Transverse colon (tissue), 4 donors: ENCODE measurements around the gene LAPTM5.

Experiments used
- EP300 ChIP-seq: sonication (generic); formaldehyde crosslinking; IDR thresholded peaks from one replicate; pipeline ENCODE4 v1.6.1; 2017; ENCODE audit warnings: antibody characterized with exemption, low read depth
- POLR2A ChIP-seq: fragments of 450-650 bp; IDR thresholded peaks from one replicate; pipeline ENCODE4 v1.6.1; 2016; ENCODE audit warnings: antibody characterized with exemption, mild to moderate bottlenecking, moderate library complexity
- POLR2AphosphoS5 ChIP-seq, 3 donors: sonication (generic); formaldehyde crosslinking; IDR thresholded peaks; one replicate each; pipeline ENCODE4 v1.6.1; 2016; ENCODE audit warnings: antibody characterized with exemption in 3 of 3
- TF ChIP-seq, protein P1 (sequence below), 5 experiments: fragments of 200-600 bp in 3 of 5; fragments of 450-650 bp in 2 of 5; sonication (generic) in 3 of 5; IDR thresholded peaks; 1 replicate in 2 of 5; 2 replicates in 3 of 5; pipeline ENCODE4 v1.5.1; 2016 to 2017; ENCODE audit warnings: antibody characterized with exemption in 5 of 5, inconsistent platforms in 3 of 5, mild to moderate bottlenecking in 2 of 5, moderate library complexity in 1 of 5

DNA sequence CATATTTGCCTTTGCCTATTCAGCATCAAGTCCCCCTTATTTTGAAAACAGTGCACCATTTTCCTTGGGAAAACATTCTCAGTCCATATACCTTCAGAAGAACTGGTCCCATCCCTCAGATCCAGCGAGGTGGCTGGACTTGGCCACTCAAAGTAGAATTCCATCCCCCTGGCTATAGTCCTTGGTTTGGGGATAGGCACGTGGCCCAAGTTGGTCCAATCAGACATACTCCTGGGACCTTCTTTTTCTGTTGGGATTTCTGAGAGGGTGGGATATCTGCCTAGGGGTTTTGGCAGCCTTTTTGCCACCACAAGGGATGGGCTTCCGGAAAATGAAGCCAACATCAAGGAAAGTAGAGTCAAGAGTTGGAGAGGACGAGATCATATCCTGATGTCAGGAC is 23.5 kb downstream of the LAPTM5 start:
- TF ChIP-seq, protein P1, sequence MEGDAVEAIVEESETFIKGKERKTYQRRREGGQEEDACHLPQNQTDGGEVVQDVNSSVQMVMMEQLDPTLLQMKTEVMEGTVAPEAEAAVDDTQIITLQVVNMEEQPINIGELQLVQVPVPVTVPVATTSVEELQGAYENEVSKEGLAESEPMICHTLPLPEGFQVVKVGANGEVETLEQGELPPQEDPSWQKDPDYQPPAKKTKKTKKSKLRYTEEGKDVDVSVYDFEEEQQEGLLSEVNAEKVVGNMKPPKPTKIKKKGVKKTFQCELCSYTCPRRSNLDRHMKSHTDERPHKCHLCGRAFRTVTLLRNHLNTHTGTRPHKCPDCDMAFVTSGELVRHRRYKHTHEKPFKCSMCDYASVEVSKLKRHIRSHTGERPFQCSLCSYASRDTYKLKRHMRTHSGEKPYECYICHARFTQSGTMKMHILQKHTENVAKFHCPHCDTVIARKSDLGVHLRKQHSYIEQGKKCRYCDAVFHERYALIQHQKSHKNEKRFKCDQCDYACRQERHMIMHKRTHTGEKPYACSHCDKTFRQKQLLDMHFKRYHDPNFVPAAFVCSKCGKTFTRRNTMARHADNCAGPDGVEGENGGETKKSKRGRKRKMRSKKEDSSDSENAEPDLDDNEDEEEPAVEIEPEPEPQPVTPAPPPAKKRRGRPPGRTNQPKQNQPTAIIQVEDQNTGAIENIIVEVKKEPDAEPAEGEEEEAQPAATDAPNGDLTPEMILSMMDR (IDR thresholded peaks at IDR 0.05): no peak
- TF ChIP-seq POLR2A (no peak), EP300 (no peak), POLR2AphosphoS5 (IDR thresholded peaks at IDR 0.05) (no peak)
